ENCODE results near the gene NDUFAF2.

The NDUFAF2 gene

DNA sequence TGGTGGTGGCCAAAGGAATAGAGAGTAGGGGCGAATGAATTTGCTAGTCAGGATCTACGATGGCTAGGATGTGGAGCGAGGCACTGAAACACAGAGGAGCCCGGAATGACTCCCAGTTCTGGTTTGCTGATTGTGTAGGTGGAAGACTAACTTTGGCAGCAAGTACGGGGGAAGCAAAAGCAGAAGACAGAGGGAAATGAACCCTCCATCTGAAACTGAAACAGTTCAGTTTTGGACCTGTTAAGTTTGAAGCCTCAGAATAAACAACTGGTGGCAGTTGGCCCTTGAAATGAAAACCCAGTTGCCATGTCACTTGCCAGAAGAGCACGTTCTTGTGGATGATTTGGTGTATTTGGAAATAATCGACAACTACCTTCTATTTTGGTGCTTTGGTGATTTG, 232.7 kb downstream of the NDUFAF2 start:
- Histone ChIP-seq H3K9me3 (ENCODE audit: insufficient read depth, low read length, severe bottlenecking) (no peaks in the 10 kb centered on the region), H3K27ac (ENCODE audit: low read length) (no peak overlapping the region), H4K20me1 (ENCODE audit: insufficient read depth, low read length) (no peaks in the 10 kb centered on the region), H3K36me3 (ENCODE audit: insufficient read depth, low read length) (no peaks in the 10 kb centered on the region), H3K9ac (ENCODE audit: low read depth, low read length) (no peak overlapping the region), H3K4me2 (ENCODE audit: insufficient read depth, low read length) (no peak overlapping the region), H2AFZ (ENCODE audit: low read depth, low read length) (no peak overlapping the region), H3K79me2 (ENCODE audit: insufficient read depth, low read length) (no peaks in the 10 kb centered on the region), H3K4me1 (ENCODE audit: insufficient read depth, low read length) (peaks cover 24% of the 10 kb centered on the region), H3K27me3 (ENCODE audit: insufficient read depth, low read length, poor library complexity) (no peaks in the 10 kb centered on the region), H3K4me3 (ENCODE audit: low read depth in 1 of 2, low read length in 2 of 2) (no peak overlapping the region)
- DNase-seq (no peak), ATAC-seq (ENCODE audit: insufficient read depth, low read depth) (no peak)
- TF ChIP-seq, protein P1, sequence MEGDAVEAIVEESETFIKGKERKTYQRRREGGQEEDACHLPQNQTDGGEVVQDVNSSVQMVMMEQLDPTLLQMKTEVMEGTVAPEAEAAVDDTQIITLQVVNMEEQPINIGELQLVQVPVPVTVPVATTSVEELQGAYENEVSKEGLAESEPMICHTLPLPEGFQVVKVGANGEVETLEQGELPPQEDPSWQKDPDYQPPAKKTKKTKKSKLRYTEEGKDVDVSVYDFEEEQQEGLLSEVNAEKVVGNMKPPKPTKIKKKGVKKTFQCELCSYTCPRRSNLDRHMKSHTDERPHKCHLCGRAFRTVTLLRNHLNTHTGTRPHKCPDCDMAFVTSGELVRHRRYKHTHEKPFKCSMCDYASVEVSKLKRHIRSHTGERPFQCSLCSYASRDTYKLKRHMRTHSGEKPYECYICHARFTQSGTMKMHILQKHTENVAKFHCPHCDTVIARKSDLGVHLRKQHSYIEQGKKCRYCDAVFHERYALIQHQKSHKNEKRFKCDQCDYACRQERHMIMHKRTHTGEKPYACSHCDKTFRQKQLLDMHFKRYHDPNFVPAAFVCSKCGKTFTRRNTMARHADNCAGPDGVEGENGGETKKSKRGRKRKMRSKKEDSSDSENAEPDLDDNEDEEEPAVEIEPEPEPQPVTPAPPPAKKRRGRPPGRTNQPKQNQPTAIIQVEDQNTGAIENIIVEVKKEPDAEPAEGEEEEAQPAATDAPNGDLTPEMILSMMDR (IDR thresholded peaks at IDR 0.05; ENCODE audit: borderline replicate concordance, extremely low read depth, low read length, poor library complexity, severe bottlenecking), result no peak
- no peak for TF ChIP-seq EZH2 (IDR thresholded peaks at IDR 0.05; ENCODE audit: borderline replicate concordance, low read depth, low read length, severe bottlenecking)

DNA sequence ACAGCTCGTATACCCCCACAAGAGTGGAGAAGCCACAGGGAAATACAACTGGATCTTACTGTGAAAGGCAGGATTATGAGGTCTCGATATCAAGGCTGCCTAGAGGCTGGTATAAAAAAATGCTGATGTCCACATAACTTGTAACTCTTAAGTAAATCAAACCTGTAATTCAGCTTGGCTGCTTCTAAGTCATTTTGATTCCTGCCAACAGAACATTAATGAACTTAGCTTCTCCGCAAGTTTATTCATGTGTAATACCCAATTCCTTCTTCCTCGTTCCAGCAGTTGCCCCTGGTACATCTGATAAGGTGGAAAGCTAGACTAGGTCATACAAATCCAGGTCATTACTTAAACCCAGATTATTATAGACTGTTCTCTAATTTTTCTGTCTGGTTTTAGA, 233.7 kb downstream of the NDUFAF2 start:
- Histone ChIP-seq H3K4me2 (ENCODE audit: insufficient read depth, low read length) (no peak overlapping the region), H3K36me3 (ENCODE audit: insufficient read depth, low read length) (no peaks in the 10 kb centered on the region), H3K4me1 (ENCODE audit: insufficient read depth, low read length) (peaks cover 26% of the 10 kb centered on the region), H4K20me1 (ENCODE audit: insufficient read depth, low read length) (no peaks in the 10 kb centered on the region), H3K4me3 (ENCODE audit: low read depth in 1 of 2, low read length in 2 of 2) (no peak overlapping the region), H3K9ac (ENCODE audit: low read depth, low read length) (no peak overlapping the region), H2AFZ (ENCODE audit: low read depth, low read length) (no peak overlapping the region), H3K79me2 (ENCODE audit: insufficient read depth, low read length) (no peaks in the 10 kb centered on the region), H3K27ac (ENCODE audit: low read length) (no peak overlapping the region), H3K27me3 (ENCODE audit: insufficient read depth, low read length, poor library complexity) (no peaks in the 10 kb centered on the region), H3K9me3 (ENCODE audit: insufficient read depth, low read length, severe bottlenecking) (no peaks in the 10 kb centered on the region)
- no peak for DNase-seq
- no peak for ATAC-seq (ENCODE audit: insufficient read depth, low read depth)
- TF ChIP-seq, protein P1 (IDR thresholded peaks at IDR 0.05; ENCODE audit: borderline replicate concordance, extremely low read depth, low read length, poor library complexity, severe bottlenecking), result no peak
- TF ChIP-seq EZH2 (IDR thresholded peaks at IDR 0.05; ENCODE audit: borderline replicate concordance, low read depth, low read length, severe bottlenecking), result no peak

DNA sequence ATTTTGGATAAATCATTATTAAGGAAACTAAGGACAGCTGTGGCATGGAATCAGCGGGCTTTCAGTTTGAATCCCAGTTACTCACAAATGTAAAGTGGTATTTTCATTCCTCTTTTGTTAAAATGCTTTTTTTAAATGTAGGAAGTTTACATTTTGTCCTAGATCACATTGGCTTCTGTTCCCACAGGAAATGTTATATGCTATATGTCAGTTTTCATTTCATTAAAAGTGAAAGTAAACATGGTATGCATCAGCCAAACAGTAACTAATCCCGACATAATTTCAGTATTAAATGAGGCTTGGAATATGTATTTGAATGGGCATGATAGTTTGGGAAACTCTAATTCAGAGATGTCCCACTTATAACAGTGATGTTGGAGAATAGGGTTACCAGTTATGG, 235.9 kb downstream of the NDUFAF2 start:
- H2AFZ ChIP-seq (ENCODE audit: low read depth, low read length), result peak overlapping the region; percentile 71
- TF ChIP-seq EZH2 (IDR thresholded peaks at IDR 0.05; ENCODE audit: borderline replicate concordance, low read depth, low read length, severe bottlenecking), result no peak
- TF ChIP-seq, protein P1 (IDR thresholded peaks at IDR 0.05; ENCODE audit: borderline replicate concordance, extremely low read depth, low read length, poor library complexity, severe bottlenecking), result no peak
- H3K9ac ChIP-seq (ENCODE audit: low read depth, low read length), result peak overlapping the region; percentile 22
- H3K79me2 ChIP-seq (ENCODE audit: insufficient read depth, low read length), result no peaks in the 10 kb centered on the region
- no peaks in the 10 kb centered on the region for H4K20me1 ChIP-seq (ENCODE audit: insufficient read depth, low read length)
- H3K27ac ChIP-seq (ENCODE audit: low read length), result peak overlapping the region; percentile 49
- H3K27me3 ChIP-seq (ENCODE audit: insufficient read depth, low read length, poor library complexity), result no peaks in the 10 kb centered on the region
- H3K4me3 ChIP-seq (ENCODE audit: low read depth in 1 of 2, low read length in 2 of 2), result peak overlapping the region in 1 of 2 experiments; percentile 47; a peak in 2 of 4 replicates
- peak overlapping the region; percentile 64 for H3K4me2 ChIP-seq (ENCODE audit: insufficient read depth, low read length)
- DNase-seq (no peak), ATAC-seq (ENCODE audit: insufficient read depth, low read depth) (0 out of 3 replicates have a peak, but pooled peaks have one; percentile 42)
- H3K36me3 ChIP-seq (ENCODE audit: insufficient read depth, low read length), result no peaks in the 10 kb centered on the region
- H3K9me3 ChIP-seq (ENCODE audit: insufficient read depth, low read length, severe bottlenecking), result no peaks in the 10 kb centered on the region
- H3K4me1 ChIP-seq (ENCODE audit: insufficient read depth, low read length), result peaks cover 26% of the 10 kb centered on the region

DNA sequence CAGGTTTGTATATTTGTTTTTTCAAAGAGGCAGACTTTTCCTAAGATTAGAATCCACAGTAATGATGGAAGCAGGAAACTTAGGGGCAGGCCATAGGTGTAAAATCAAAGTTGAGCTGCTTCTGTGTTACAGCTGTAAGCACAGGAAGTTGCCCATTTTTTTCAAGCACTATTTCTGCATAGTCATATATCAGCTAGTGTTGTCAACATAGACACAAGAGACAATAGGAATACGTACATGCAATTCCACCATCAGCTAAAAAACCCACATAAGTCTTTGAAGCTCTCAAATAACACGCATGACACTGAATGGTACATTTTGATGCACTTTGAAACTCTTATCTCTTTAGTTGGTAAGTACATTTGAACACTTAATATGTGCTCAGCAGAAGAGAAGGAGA, 237.4 kb downstream of the NDUFAF2 start:
- no peak for TF ChIP-seq EZH2 (IDR thresholded peaks at IDR 0.05; ENCODE audit: borderline replicate concordance, low read depth, low read length, severe bottlenecking)
- TF ChIP-seq, protein P1 (IDR thresholded peaks at IDR 0.05; ENCODE audit: borderline replicate concordance, extremely low read depth, low read length, poor library complexity, severe bottlenecking), result no peak
- Histone ChIP-seq H3K27me3 (ENCODE audit: insufficient read depth, low read length, poor library complexity) (no peaks in the 10 kb centered on the region), H3K79me2 (ENCODE audit: insufficient read depth, low read length) (no peaks in the 10 kb centered on the region), H4K20me1 (ENCODE audit: insufficient read depth, low read length) (no peaks in the 10 kb centered on the region), H3K36me3 (ENCODE audit: insufficient read depth, low read length) (no peaks in the 10 kb centered on the region), H3K9me3 (ENCODE audit: insufficient read depth, low read length, severe bottlenecking) (no peaks in the 10 kb centered on the region), H2AFZ (ENCODE audit: low read depth, low read length) (peak overlapping the region; percentile 59; the same call in 1 of the 2 replicates), H3K27ac (ENCODE audit: low read length) (peak overlapping the region; percentile 49), H3K4me1 (ENCODE audit: insufficient read depth, low read length) (peaks cover 26% of the 10 kb centered on the region), H3K9ac (ENCODE audit: low read depth, low read length) (no peak overlapping the region), H3K4me2 (ENCODE audit: insufficient read depth, low read length) (peak overlapping the region; percentile 4; the same call in 1 of the 2 replicates), H3K4me3 (ENCODE audit: low read depth in 1 of 2, low read length in 2 of 2) (no peak overlapping the region)
- DNase-seq, result no peak
- ATAC-seq (ENCODE audit: insufficient read depth, low read depth), result peak; percentile 84
